GM12865 (cell line): Measurements from ENCODE around the gene IQCK.

ENCODE experiments used
- DNase-seq: peaks from one replicate; pipeline ENCODE4 v3.0.0; 2010; ENCODE audit warnings: low read depth
- H3K4me3 ChIP-seq: 2 replicates; pipeline ENCODE4 v1.5.1; 2011; ENCODE audit warnings: mild to moderate bottlenecking, low read depth, low read length, control low read depth
- CTCF ChIP-seq: IDR thresholded peaks from 2 replicates; pipeline ENCODE4 v1.5.1; 2011; ENCODE audit warnings: low read length, control low read depth, low read depth, inconsistent platforms; ENCODE audit not compliant: insufficient read depth; ENCODE audit errors: missing control alignments

IQCK gene

GRCh38 chr16:19824216-19824615 lies 106.1 kb downstream of the IQCK start:
- no peak for TF ChIP-seq CTCF
- no peak for DNase-seq
- no peak overlapping the region for H3K4me3 ChIP-seq

GRCh38 chr16:19829844-19830692 lies 112.0 kb downstream of the IQCK start:
- no peak for TF ChIP-seq CTCF
- DNase-seq, result no peak
- H3K4me3 ChIP-seq, result no peak overlapping the region

- no peak for TF ChIP-seq CTCF
- no peak overlapping the region for H3K4me3 ChIP-seq
- no peak for DNase-seq
These were observed 113.0 kb downstream of the IQCK start for GRCh38 chr16:19830902-19831560.

GRCh38 chr16:19831678-19832077 lies 113.6 kb downstream of the IQCK start:
- no peak overlapping the region for H3K4me3 ChIP-seq
- DNase-seq, result no peak
- TF ChIP-seq CTCF, result no peak

GRCh38 chr16:19833176-19833575 lies 115.1 kb downstream of the IQCK start:
- no peak for TF ChIP-seq CTCF
- DNase-seq, result no peak

GRCh38 chr16:19833581-19833980 lies 115.5 kb downstream of the IQCK start:
- no peak overlapping the region for H3K4me3 ChIP-seq
- no peak for TF ChIP-seq CTCF
- DNase-seq, result no peak

More at GRCh38 chr16:19833176-19833575, 115.1 kb downstream of the IQCK start:
- H3K4me3 ChIP-seq, result no peak overlapping the region
